HCT116 (cell line): ENCODE data around the gene ZNF322. TPM values are rescaled to one million over a fixed set of nuclear protein-coding genes. Genes with fewer than 3 reads are reported as not detected.

Experiments used
- JUND ChIP-seq: IDR thresholded peaks from 2 replicates; pipeline ENCODE4 v1.6.1; 2012
- RAD21 ChIP-seq: IDR thresholded peaks from 2 replicates; pipeline ENCODE4 v1.6.1; 2012; ENCODE audit warnings: low read depth, mild to moderate bottlenecking
- ZFX ChIP-seq: fragments of 450-650 bp; IDR thresholded peaks from 2 replicates; pipeline ENCODE4 v1.6.1; 2017
- total RNA-seq: library from RNA; stranded (reverse); gene quantifications from one replicate; pipeline ENCODE4 v1.2.1, GENCODE V29; 2021; ENCODE audit not compliant: unreplicated experiment
- TF ChIP-seq, protein P1 (sequence below), 3 experiments: fragments of 200-600 bp in 1 of 3; sonication (generic) in 1 of 3; IDR thresholded peaks in 2 of 3; conservative IDR thresholded peaks in 1 of 3; 2 replicates each; pipeline ENCODE4 v1.5.1; 2012 to 2017; ENCODE audit warnings: low read depth in 2 of 3, low read length in 2 of 3, antibody characterized with exemption in 1 of 3, borderline replicate concordance in 1 of 3, control low read depth in 1 of 3, mild to moderate bottlenecking in 1 of 3, mixed read lengths in 1 of 3, mixed run types in 1 of 3, moderate library complexity in 1 of 3; ENCODE audit not compliant: insufficient read depth in 1 of 3
- TF ChIP-seq, protein P2 (sequence below): IDR thresholded peaks from 2 replicates; pipeline ENCODE4 v1.6.1; 2012
- TF ChIP-seq, protein P3 (sequence below): IDR thresholded peaks from 2 replicates; pipeline ENCODE4 v1.6.1; 2012; ENCODE audit warnings: low read depth

ZNF322 gene
- total RNA-seq, 1 experiment from 2014 or later = 22.9 TPM

DNA sequence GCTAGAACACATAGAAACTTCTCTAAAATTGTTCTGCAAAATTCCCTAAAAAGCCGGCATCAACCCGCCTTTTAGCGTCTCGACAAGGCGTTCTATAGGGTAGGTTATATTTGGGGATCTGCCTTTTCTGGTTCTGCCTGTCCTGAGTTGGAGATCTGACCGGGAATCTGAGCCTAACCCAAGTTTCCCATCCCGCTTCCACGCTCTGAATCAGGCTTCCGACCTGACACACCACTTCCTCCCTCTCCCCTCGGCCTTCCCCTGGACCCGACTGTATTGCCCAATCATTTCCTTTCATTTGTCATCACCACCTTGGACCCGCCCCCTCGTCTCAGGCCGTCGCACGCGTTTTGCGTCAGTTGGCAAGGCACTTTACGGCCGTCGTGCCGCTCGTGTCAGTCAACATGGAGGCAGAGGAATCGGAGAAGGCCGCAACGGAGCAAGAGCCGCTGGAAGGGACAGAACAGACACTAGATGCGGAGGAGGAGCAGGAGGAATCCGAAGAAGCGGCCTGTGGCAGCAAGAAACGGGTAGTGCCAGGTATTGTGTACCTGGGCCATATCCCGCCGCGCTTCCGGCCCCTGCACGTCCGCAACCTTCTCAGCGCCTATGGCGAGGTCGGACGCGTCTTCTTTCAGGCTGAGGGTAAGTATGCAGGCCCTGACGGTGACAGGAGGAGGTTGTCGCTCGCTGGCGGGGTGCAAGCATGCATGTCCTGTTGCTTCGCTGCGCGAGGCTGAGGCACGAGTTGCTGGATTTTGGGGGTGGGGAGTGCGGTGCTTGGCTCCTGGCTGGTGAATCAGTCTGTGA, 62.8 kb downstream of the ZNF322 start, which contains the start of gene ABT1 (continued):
- TF ChIP-seq JUND = peak; percentile 58
- peak; percentile 95 for TF ChIP-seq ZFX
- TF ChIP-seq, protein P1, sequence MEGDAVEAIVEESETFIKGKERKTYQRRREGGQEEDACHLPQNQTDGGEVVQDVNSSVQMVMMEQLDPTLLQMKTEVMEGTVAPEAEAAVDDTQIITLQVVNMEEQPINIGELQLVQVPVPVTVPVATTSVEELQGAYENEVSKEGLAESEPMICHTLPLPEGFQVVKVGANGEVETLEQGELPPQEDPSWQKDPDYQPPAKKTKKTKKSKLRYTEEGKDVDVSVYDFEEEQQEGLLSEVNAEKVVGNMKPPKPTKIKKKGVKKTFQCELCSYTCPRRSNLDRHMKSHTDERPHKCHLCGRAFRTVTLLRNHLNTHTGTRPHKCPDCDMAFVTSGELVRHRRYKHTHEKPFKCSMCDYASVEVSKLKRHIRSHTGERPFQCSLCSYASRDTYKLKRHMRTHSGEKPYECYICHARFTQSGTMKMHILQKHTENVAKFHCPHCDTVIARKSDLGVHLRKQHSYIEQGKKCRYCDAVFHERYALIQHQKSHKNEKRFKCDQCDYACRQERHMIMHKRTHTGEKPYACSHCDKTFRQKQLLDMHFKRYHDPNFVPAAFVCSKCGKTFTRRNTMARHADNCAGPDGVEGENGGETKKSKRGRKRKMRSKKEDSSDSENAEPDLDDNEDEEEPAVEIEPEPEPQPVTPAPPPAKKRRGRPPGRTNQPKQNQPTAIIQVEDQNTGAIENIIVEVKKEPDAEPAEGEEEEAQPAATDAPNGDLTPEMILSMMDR (IDR thresholded peaks at IDR 0.05 in 2 of 3, conservative IDR thresholded peaks at IDR 0.05 in 1 of 3; ENCODE audit: borderline replicate concordance in 1 of 3, insufficient read depth in 1 of 3, low read depth in 2 of 3, low read length in 2 of 3) = no peak
- no peak; the same call in 1 of the 2 replicates for TF ChIP-seq RAD21
- TF ChIP-seq, protein P2, sequence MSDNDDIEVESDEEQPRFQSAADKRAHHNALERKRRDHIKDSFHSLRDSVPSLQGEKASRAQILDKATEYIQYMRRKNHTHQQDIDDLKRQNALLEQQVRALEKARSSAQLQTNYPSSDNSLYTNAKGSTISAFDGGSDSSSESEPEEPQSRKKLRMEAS = peak; percentile 94
- TF ChIP-seq, protein P3, sequence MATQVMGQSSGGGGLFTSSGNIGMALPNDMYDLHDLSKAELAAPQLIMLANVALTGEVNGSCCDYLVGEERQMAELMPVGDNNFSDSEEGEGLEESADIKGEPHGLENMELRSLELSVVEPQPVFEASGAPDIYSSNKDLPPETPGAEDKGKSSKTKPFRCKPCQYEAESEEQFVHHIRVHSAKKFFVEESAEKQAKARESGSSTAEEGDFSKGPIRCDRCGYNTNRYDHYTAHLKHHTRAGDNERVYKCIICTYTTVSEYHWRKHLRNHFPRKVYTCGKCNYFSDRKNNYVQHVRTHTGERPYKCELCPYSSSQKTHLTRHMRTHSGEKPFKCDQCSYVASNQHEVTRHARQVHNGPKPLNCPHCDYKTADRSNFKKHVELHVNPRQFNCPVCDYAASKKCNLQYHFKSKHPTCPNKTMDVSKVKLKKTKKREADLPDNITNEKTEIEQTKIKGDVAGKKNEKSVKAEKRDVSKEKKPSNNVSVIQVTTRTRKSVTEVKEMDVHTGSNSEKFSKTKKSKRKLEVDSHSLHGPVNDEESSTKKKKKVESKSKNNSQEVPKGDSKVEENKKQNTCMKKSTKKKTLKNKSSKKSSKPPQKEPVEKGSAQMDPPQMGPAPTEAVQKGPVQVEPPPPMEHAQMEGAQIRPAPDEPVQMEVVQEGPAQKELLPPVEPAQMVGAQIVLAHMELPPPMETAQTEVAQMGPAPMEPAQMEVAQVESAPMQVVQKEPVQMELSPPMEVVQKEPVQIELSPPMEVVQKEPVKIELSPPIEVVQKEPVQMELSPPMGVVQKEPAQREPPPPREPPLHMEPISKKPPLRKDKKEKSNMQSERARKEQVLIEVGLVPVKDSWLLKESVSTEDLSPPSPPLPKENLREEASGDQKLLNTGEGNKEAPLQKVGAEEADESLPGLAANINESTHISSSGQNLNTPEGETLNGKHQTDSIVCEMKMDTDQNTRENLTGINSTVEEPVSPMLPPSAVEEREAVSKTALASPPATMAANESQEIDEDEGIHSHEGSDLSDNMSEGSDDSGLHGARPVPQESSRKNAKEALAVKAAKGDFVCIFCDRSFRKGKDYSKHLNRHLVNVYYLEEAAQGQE = no peak
